ENCODE results near the gene POU6F2.

DNA sequence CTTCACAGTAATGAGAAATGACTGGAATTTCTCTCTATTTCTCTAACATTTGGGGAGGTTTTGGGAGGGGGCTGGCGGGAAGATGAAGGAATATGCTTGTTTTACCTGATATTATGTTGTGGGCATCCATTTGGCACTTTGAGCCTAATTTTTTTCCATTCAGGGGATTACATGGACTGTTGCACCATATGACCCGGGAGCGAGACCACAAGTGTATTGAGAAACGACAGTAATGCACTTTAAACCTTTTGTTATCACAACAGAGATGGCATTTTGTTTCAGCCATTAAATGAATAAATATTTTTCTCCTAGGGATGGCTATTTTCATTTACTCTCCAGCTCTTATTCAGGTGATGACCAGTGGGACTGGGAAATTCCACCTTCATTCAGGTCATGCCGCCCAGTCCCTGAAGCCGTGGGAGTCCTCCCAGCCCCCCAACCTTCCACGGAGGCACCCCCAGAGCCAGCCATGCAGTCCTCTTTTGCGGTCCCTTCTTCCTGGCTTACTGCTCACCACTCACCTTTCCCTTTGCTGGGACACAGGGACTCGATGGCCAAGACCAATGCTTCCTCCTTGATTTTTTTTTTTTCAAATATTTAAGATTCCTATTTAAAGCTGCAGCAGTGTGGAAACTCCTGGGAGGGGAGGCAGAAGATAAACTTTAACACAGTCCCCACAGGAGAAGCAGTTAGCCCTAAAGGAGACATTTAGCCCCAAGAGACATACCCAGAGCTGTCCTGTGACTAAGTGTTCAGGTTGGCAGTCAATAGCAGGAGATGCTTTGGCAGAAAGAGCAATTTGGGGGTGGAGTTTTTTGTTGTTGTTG lies 397.6 kb downstream of the POU6F2 start:
- TF ChIP-seq POLR2A (IDR thresholded peaks at IDR 0.05): no peak
- TF ChIP-seq, protein P1, sequence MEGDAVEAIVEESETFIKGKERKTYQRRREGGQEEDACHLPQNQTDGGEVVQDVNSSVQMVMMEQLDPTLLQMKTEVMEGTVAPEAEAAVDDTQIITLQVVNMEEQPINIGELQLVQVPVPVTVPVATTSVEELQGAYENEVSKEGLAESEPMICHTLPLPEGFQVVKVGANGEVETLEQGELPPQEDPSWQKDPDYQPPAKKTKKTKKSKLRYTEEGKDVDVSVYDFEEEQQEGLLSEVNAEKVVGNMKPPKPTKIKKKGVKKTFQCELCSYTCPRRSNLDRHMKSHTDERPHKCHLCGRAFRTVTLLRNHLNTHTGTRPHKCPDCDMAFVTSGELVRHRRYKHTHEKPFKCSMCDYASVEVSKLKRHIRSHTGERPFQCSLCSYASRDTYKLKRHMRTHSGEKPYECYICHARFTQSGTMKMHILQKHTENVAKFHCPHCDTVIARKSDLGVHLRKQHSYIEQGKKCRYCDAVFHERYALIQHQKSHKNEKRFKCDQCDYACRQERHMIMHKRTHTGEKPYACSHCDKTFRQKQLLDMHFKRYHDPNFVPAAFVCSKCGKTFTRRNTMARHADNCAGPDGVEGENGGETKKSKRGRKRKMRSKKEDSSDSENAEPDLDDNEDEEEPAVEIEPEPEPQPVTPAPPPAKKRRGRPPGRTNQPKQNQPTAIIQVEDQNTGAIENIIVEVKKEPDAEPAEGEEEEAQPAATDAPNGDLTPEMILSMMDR (IDR thresholded peaks at IDR 0.05): no peak

Measured in body of pancreas (tissue), 4 donors.